Right lobe of liver (tissue), 6 donors: Measurements from ENCODE around the gene KCNMA1. TPM values are rescaled to one million over a fixed set of nuclear protein-coding genes. Genes with fewer than 3 reads are reported as not detected.

Source experiments
- ATAC-seq, 4 donors: fragments of 200-7000 bp; cut with Tn5 transposase; one replicate each; pipeline ENCODE4 v1.9.1; 2020; ENCODE audit warnings: mild to moderate bottlenecking in 4 of 4, moderate library complexity in 4 of 4
- DNase-seq, 3 donors: peaks; one replicate each; pipeline ENCODE4 v3.0.0-alpha.2; 2020
- H3K27ac ChIP-seq, 3 donors: fragments of 200-600 bp; one replicate each; pipeline ENCODE4 v1.8.0; 2022
- H3K27me3 ChIP-seq, 2 donors: fragments of 200-600 bp; one replicate each; pipeline ENCODE4 v1.8.0; 2022
- H3K36me3 ChIP-seq, 4 donors: fragments of 200-600 bp; sonication (generic) in 1 of 4; one replicate each; pipeline versions ENCODE4 v1.5.1 to v1.8.0; 2017 to 2022; ENCODE audit warnings: control low read depth in 1 of 4
- H3K4me1 ChIP-seq, 4 donors: fragments of 200-600 bp; sonication (generic) in 1 of 4; one replicate each; pipeline versions ENCODE4 v1.5.1 to v1.8.0; 2017 to 2022; ENCODE audit warnings: control low read depth in 1 of 4
- H3K4me3 ChIP-seq, 3 donors: fragments of 200-600 bp; one replicate each; pipeline ENCODE4 v1.8.0; 2022
- H3K9me3 ChIP-seq, 4 donors: fragments of 200-600 bp; sonication (generic) in 1 of 4; one replicate each; pipeline versions ENCODE4 v1.5.1 to v1.8.0; 2017 to 2022; ENCODE audit warnings: control low read depth in 1 of 4
- POLR2A ChIP-seq: fragments of 450-650 bp; IDR thresholded peaks from one replicate; pipeline ENCODE4 v1.6.1; 2017; ENCODE audit warnings: antibody characterized with exemption, mild to moderate bottlenecking
- WGBS: methylation state at CpG from one replicate; pipeline ENCODE4 v1.1.6; 2018; ENCODE audit warnings: low coverage, low lambda C conversion rate; ENCODE audit not compliant: insufficient coverage; ENCODE audit errors: missing lambda C conversion rate; 5-methylcytosine and 5-hydroxymethylcytosine counted together
- intact Hi-C, 2 donors: fragments of 100-400 bp; cut with DNase I; formaldehyde crosslinking; loops; one replicate each; pipeline versions ENCODE4 v1.11.2 to v1.14.1; 2022
- total RNA-seq, 6 experiments: library from RNA; depleted of rRNA in 2 of 6; stranded (reverse); fragments of >200 nt in 2 of 6; fragmentation: NEBNext Ultra II Directional in 3 of 6; extraction: Animal tissue kit (Norgen Biotek cat#: 25700) in 3 of 6; gene quantifications; one replicate each; pipeline versions ENCODE4 v1.1.0 to v1.2.4, GENCODE V29; 2016 to 2023
- TF ChIP-seq, protein P1 (sequence below), 4 donors: fragments of 200-600 bp in 3 of 4; fragments of 450-650 bp in 1 of 4; IDR thresholded peaks; one replicate each; pipeline versions ENCODE4 v1.5.1 to v1.8.0; 2016 to 2022; ENCODE audit warnings: antibody characterized with exemption in 4 of 4, mild to moderate bottlenecking in 2 of 4
- donor health status: DM: no; HTN: yes; CAD: no.
- donor health status: DM: no; HTN: no; CAD: no.
- donor health status: DM: no; HTN: no; CAD: no.
- donor health status: DM: no; HTN: yes; CAD: no.
- donor health status: DM: no; HTN: yes; CAD: no.

The KCNMA1 gene
- total RNA-seq, 6 experiments from 2014 or later = 5.7 to 48.0 (median 15.1) TPM

- no peaks in the 10 kb centered on the region for H3K4me1 ChIP-seq
- no peaks in the 10 kb centered on the region for H3K9me3 ChIP-seq
- WGBS = 74% methylated on average over 9 of the region's 10 CpGs
- no peaks in the 10 kb centered on the region for H3K27me3 ChIP-seq
- no peak for TF ChIP-seq POLR2A
- TF ChIP-seq, protein P1, sequence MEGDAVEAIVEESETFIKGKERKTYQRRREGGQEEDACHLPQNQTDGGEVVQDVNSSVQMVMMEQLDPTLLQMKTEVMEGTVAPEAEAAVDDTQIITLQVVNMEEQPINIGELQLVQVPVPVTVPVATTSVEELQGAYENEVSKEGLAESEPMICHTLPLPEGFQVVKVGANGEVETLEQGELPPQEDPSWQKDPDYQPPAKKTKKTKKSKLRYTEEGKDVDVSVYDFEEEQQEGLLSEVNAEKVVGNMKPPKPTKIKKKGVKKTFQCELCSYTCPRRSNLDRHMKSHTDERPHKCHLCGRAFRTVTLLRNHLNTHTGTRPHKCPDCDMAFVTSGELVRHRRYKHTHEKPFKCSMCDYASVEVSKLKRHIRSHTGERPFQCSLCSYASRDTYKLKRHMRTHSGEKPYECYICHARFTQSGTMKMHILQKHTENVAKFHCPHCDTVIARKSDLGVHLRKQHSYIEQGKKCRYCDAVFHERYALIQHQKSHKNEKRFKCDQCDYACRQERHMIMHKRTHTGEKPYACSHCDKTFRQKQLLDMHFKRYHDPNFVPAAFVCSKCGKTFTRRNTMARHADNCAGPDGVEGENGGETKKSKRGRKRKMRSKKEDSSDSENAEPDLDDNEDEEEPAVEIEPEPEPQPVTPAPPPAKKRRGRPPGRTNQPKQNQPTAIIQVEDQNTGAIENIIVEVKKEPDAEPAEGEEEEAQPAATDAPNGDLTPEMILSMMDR (IDR thresholded peaks at IDR 0.05) = no peak
- DNase-seq (no peak), ATAC-seq (no peak)
- H3K27ac ChIP-seq = no peak overlapping the region
- H3K36me3 ChIP-seq = no peaks in the 10 kb centered on the region
- intact Hi-C loops = no loop called here
- H3K4me3 ChIP-seq = no peak overlapping the region
These were observed 238.4 kb downstream of the KCNMA1 start for GRCh38 chr10:77398986-77399755.

DNA sequence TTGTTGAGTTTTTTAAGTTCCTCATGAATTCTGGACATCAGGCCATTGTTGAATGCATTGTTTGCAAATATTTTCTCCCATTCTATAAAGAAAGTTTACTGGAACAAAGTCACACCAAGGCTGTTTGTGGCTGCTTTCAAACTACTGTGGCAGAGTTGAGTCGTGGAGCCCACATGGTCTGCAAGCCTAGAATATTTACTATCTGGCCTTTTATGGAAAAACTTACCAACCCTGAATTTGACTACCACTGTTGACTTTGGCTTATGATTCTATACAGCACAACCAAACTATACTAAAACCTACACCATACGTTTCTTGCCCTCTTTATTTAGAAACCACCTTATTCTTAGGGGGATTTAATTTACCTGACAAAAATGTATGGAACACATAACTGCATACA, 239.1 kb downstream of the KCNMA1 start:
- 71% methylated on average over 2 of the region's 2 CpGs for WGBS
- TF ChIP-seq POLR2A = no peak
- TF ChIP-seq, protein P1 (IDR thresholded peaks at IDR 0.05) = no peak
- Histone ChIP-seq H3K9me3 (no peaks in the 10 kb centered on the region), H3K27me3 (no peaks in the 10 kb centered on the region), H3K36me3 (no peaks in the 10 kb centered on the region), H3K27ac (no peak overlapping the region), H3K4me3 (no peak overlapping the region), H3K4me1 (no peaks in the 10 kb centered on the region)
- ATAC-seq = no peak
- intact Hi-C loops = no loop called here
- DNase-seq = no peak

DNA sequence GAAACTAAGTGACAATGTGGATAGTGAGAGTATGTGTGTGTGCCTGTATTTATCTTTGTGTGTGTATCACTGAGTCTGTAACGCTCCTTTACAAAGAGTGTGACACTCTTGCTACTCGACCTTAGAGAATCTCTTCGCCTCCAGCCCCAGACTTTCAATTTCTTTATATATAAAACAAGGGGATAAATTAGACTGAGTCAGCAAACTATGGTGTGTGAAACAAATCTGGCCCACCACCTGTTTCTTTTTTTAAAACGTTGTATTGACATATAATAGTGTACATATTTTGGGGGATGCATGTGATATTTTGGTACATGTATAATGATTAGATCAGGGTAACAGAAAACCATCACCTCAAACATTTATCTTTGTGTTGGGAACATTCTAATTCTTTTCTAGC, 240.5 kb downstream of the KCNMA1 start:
- H3K36me3 ChIP-seq = no peaks in the 10 kb centered on the region
- H3K27me3 ChIP-seq = no peaks in the 10 kb centered on the region
- ATAC-seq (no peak), DNase-seq (no peak)
- no peaks in the 10 kb centered on the region for H3K9me3 ChIP-seq
- H3K4me1 ChIP-seq = no peaks in the 10 kb centered on the region
- H3K27ac ChIP-seq = no peak overlapping the region
- intact Hi-C loops = no loop called here
- no peak for TF ChIP-seq POLR2A
- TF ChIP-seq, protein P1 (IDR thresholded peaks at IDR 0.05) = no peak
- 71% methylated on average over 4 of the region's 4 CpGs for WGBS
- H3K4me3 ChIP-seq = no peak overlapping the region

- 83% methylated on average over 2 of the region's 2 CpGs for WGBS
These were observed 241.3 kb downstream of the KCNMA1 start for GRCh38 chr10:77396290-77396689.

More at GRCh38 chr10:77396290-77396689, 241.3 kb downstream of the KCNMA1 start:
- H3K4me3 ChIP-seq = no peak overlapping the region
- H3K4me1 ChIP-seq = no peaks in the 10 kb centered on the region
- intact Hi-C loops = no loop called here
- H3K9me3 ChIP-seq = no peaks in the 10 kb centered on the region
- H3K27ac ChIP-seq = no peak overlapping the region
- H3K27me3 ChIP-seq = no peaks in the 10 kb centered on the region
- ATAC-seq (no peak), DNase-seq (no peak)
- no peak for TF ChIP-seq POLR2A
- TF ChIP-seq, protein P1 (IDR thresholded peaks at IDR 0.05) = no peak
- no peaks in the 10 kb centered on the region for H3K36me3 ChIP-seq
